IPS DF 4.7 (cell line): ENCODE measurements around the gene TBC1D8.

ENCODE experiments used
- DNase-seq: peaks from one replicate; pipeline ENCODE4 v3.0.0-alpha.2; 2013; ENCODE audit warnings: low spot score; ENCODE audit errors: extremely low read depth

TBC1D8 gene

GRCh38 chr2:101135412-101136296, 15.5 kb downstream of the TBC1D8 start:
- no peak for DNase-seq

GRCh38 chr2:101133492-101134100, 17.6 kb downstream of the TBC1D8 start:
- DNase-seq, result no peak

GRCh38 chr2:101132202-101132601, 19.0 kb downstream of the TBC1D8 start:
- DNase-seq, result no peak

- DNase-seq, result no peak
Measured at GRCh38 chr2:101130081-101130480, 21.1 kb downstream of the TBC1D8 start.

- DNase-seq, result no peak
Measured at GRCh38 chr2:101127319-101128056, 23.7 kb downstream of the TBC1D8 start.

- DNase-seq, result no peak
Measured at GRCh38 chr2:101125808-101126207, 25.4 kb downstream of the TBC1D8 start.

- no peak for DNase-seq
Measured at GRCh38 chr2:101125374-101125773, 25.8 kb downstream of the TBC1D8 start.

GRCh38 chr2:101124643-101125366, 26.4 kb downstream of the TBC1D8 start:
- DNase-seq, result no peak

GRCh38 chr2:101123795-101124471, 27.2 kb downstream of the TBC1D8 start:
- DNase-seq, result no peak

GRCh38 chr2:101121174-101121573, 30.0 kb downstream of the TBC1D8 start:
- DNase-seq, result no peak

GRCh38 chr2:101120124-101120996, 30.8 kb downstream of the TBC1D8 start:
- DNase-seq, result no peak

GRCh38 chr2:101119431-101119830, 31.8 kb downstream of the TBC1D8 start:
- DNase-seq, result no peak

- DNase-seq, result no peak
Measured at GRCh38 chr2:101116841-101117552, 34.2 kb downstream of the TBC1D8 start.

- no peak for DNase-seq
Measured at GRCh38 chr2:101116348-101116747, 34.8 kb downstream of the TBC1D8 start.

- DNase-seq, result no peak
Measured at GRCh38 chr2:101115664-101116063, 35.5 kb downstream of the TBC1D8 start.

GRCh38 chr2:101114815-101115214, 36.4 kb downstream of the TBC1D8 start:
- no peak for DNase-seq

GRCh38 chr2:101114268-101114783, 36.9 kb downstream of the TBC1D8 start:
- DNase-seq, result no peak

- peak; percentile 51 for DNase-seq
Measured at GRCh38 chr2:101113441-101114267, 37.5 kb downstream of the TBC1D8 start.
